ENCODE results near the gene EDA.
A peak's percentile ranks its signal among the peaks of the same experiment; 100 is the strongest.

EDA gene

DNA sequence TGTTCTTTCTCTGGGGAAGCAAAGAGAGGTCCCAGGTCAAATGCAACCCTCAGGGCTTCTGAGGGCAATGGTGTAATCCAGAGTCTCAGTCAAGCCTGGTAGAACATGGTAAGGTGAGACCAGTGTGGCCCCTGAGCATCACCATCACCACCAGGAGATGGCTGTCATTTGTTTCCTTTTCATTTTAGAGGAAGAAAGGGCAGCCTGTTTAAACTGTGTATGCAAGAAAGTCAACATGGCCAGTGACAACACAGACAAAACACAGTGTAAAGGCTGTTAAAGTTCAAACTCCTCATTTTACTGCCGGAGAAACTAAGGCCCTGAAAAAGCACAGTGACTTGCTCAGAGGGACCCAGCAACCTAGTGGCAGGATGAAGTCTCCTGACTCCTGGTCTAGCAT, 2.0 kb upstream of the EDA start:
- DNase-seq (ENCODE audit: low read depth) = no peak

DNA sequence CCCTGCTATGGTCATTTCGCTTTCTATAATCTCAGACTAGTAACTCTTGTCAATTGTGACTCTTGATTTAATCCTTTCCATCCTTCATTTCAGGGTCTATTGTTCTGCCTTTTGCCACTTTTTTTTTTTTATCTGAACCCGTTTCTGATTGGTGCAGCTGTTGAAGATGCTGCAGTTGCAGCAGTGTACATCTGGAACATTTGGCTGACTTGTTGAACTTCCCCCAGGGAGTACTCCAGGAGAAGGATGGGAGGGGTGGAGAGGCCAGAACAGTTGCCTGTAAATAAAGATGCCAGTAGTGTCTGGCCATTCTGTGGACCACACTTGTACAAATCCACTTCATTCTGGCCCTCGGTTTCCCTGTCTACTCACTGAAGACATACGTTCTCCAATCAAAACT, 1.0 kb upstream of the EDA start:
- no peak for DNase-seq (ENCODE audit: low read depth)
- TF ChIP-seq, protein P1, sequence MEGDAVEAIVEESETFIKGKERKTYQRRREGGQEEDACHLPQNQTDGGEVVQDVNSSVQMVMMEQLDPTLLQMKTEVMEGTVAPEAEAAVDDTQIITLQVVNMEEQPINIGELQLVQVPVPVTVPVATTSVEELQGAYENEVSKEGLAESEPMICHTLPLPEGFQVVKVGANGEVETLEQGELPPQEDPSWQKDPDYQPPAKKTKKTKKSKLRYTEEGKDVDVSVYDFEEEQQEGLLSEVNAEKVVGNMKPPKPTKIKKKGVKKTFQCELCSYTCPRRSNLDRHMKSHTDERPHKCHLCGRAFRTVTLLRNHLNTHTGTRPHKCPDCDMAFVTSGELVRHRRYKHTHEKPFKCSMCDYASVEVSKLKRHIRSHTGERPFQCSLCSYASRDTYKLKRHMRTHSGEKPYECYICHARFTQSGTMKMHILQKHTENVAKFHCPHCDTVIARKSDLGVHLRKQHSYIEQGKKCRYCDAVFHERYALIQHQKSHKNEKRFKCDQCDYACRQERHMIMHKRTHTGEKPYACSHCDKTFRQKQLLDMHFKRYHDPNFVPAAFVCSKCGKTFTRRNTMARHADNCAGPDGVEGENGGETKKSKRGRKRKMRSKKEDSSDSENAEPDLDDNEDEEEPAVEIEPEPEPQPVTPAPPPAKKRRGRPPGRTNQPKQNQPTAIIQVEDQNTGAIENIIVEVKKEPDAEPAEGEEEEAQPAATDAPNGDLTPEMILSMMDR (conservative IDR thresholded peaks at IDR 0.05; ENCODE audit: low read depth, low read length) = no peak
- H3K4me3 ChIP-seq (ENCODE audit: low read depth, low read length) = no peak overlapping the region

More for the DNA sequence above, 2.0 kb upstream of the EDA start:
- TF ChIP-seq, protein P1 (conservative IDR thresholded peaks at IDR 0.05; ENCODE audit: low read depth, low read length) = no peak
- H3K4me3 ChIP-seq (ENCODE audit: low read depth, low read length) = no peak overlapping the region

DNA sequence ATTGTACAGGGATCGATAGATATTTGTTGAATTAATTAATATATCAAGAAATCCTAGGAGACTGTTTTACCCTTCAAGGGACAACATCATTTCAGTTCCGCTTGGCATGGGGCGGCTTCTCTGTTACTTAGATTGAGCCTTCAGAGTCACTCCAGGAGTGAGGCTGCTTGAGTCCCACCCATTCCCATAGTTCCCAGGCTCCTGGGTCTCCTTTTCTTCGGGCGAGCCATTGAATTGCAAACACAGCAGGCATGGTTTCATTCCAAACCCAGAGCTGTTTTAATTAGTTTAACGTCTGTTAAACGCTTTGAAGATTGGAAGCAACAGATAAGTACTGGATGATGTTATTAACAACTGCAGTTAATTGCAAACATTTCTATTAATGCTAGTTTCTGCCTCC, 571 bp upstream of the EDA start:
- DNase-seq (ENCODE audit: low read depth) = no peak
- TF ChIP-seq, protein P1 (conservative IDR thresholded peaks at IDR 0.05; ENCODE audit: low read depth, low read length) = no peak
- peak overlapping the region; percentile 43 for H3K4me3 ChIP-seq (ENCODE audit: low read depth, low read length)

DNA sequence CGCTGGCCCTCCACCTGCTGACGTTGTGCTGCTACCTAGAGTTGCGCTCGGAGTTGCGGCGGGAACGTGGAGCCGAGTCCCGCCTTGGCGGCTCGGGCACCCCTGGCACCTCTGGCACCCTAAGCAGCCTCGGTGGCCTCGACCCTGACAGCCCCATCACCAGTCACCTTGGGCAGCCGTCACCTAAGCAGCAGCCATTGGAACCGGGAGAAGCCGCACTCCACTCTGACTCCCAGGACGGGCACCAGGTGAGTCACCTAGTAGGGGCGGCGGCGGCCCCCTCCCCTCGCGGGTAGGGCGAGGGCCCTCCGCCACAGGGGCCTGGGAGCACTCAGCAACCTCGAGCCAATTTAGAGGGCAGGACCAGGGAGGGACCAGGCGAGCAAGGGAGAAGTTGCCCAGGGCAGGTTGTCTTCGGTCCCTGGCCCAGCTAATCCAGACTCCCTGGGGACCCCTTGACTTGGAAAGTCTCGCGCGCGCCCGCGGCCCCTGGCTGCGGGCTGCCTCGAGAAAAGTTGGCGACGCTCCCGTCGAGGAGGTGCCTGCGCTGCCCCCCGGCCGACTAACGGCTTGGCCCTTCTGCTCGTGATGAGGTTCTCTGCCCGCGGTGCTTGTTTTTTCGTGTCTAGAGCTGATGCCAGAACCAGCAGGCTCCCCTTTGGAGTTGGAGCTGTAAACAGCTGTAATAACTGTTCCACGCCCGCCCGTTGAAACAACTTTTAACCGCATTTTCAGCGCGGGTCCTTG, 717 bp downstream of the EDA start:
- peak overlapping the region; percentile 66 for H3K4me3 ChIP-seq (ENCODE audit: low read depth, low read length)
- TF ChIP-seq, protein P1 (conservative IDR thresholded peaks at IDR 0.05; ENCODE audit: low read depth, low read length) = no peak
- no peak for DNase-seq (ENCODE audit: low read depth)

DNA sequence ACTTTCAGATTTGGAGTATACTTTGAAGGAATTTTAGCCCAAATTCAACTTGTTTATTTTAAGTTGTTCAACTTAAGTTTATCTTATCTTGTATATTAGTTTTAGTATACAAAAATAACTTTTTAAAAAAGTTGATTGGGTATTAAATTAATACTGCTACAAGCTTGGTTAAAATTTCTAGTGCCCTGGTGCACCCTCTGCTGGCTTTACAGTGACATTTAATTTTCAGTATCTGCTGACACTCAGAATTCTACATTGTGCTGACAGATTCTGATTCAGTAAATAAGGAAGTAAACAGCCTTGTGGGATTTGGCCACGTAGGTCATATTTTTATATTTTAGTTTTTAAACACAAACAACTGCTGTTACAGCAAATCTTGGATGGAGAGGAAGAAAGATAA, 2.9 kb downstream of the EDA start:
- H3K4me3 ChIP-seq (ENCODE audit: low read depth, low read length) = no peak overlapping the region
- TF ChIP-seq, protein P1 (conservative IDR thresholded peaks at IDR 0.05; ENCODE audit: low read depth, low read length) = peak; percentile 52
- DNase-seq (ENCODE audit: low read depth) = peak; percentile 49

DNA sequence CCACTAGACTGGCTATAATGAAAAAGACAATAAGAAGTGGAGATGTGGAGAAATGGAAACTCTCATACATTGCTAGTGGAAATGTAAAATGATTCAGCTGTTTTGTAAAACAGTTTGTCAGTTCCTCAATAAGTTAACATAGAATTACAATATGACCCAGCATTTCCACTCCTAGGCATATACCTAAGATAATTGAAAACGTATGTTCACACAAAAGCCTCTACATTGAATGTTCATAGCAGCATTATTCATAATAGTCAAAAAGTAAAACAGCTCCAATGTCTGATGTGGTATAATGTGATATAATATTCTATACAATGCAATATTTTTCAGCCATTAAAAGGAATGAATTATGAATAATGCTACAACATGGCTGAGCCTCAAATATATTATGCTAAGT, 10.2 kb downstream of the EDA start:
- no peak for DNase-seq (ENCODE audit: low read depth)
- TF ChIP-seq, protein P1 (conservative IDR thresholded peaks at IDR 0.05; ENCODE audit: low read depth, low read length) = no peak
- no peak overlapping the region for H3K4me3 ChIP-seq (ENCODE audit: low read depth, low read length)

DNA sequence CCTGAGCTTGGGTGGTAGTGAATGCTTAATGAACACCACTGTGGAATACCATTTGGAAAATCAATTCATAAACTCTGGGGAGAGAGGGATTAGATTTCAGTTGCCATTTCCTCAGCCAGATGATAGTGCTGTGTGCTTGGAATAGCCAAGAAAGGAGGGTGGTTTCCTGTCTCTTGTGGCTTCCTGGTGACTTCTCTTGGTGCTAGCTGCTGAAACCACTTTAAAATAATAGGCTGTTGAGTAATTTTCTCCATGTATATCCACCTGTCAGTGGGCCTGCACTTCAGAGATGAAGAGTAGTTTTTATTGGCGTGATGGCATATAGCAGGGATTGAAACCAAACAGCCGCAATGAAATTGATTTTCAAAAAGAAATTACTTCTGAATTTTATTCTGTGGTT, 11.8 kb downstream of the EDA start:
- no peak for DNase-seq (ENCODE audit: low read depth)
- no peak overlapping the region for H3K4me3 ChIP-seq (ENCODE audit: low read depth, low read length)
- TF ChIP-seq, protein P1 (conservative IDR thresholded peaks at IDR 0.05; ENCODE audit: low read depth, low read length) = no peak
